Stimulated activated CD4-positive, alpha-beta T cell treated with anti-CD3 and anti-CD28 coated beads, TNF-alpha, amount 100 ng/mL, for 1 hour (primary cell): ENCODE results near the gene SLC43A2.
"Not testable (repeated sequence)": the region's sequence is repeated elsewhere in the genome, so short reads cannot be mapped to it uniquely, and the experiment has no call there.

ENCODE experiments used
- DNase-seq, 3 donors: peaks; one replicate each; pipeline ENCODE4 v3.0.0-alpha.2; 2020; ENCODE audit warnings: low read depth in 3 of 3, low spot score in 1 of 3

The SLC43A2 gene

DNA sequence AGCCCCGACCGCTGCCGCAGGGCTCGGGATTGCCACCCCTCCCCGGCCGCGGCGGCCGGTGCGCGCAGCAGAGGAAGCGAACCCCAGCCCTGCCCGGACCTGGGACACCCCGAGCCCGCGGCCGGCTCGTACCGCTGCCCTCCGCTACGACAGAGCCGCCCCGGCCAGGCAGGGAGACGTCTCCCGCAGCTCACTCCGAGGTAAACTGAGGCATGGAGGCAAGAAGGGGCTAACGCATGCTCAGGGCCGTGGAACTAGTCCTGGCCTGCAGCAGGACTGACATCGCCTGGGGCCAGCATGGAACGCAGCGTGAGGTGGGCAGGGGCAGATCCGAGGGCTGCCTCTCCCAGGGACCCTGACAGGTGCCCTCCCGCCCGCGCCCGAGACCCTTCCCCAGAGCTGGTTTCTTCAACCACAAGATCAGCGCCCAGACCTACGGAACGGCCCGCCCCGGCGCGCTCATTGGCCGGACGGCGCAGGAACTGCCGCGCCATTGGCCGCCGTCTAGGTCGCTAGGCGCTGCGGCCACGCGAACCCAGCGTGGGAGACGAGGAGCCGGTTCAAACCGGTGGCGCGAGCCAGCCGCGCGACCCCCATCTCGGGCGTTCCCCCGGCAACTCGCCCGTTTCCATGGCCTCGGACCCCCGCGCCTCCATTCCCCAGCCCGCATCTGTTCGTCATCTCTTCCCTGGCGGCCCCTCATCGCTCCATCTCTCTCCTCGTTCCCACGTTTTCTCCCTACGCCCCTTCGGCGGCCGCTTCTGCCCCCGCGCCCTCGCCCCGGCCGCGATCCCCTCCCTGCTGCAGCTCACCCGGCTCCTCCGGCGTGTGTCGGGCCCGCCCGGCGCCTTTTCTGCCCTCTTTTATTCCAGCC, at the start of gene SLC43A2:
SLC43A2 (minus strand) TSS at position 853 of the 874 bp plus-strand sequence. CDS start 960 bp downstream, outside the sequence.
- peak; percentile 42 to 65 (median 45) for DNase-seq

DNA sequence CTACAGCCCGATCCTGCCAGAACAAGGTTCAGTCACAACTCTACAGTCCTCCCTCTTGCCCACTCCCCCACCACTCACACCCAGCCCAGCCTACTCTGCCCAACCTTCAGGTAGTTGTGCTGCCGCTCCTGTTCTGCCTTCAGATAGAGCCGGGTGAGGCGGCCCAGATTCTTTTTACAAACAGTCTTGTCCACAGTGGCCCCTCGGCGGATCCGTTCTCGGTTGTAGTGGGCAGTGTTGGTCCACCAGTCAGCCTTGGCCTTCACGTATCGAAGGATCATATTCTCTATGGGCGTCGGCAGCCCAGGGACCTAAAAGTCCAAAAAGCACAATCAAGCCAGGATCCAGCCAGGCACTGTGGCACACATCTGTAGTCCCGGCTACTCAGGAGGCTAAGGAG, 47.8 kb upstream of the SLC43A2 start:
- no peak for DNase-seq

DNA sequence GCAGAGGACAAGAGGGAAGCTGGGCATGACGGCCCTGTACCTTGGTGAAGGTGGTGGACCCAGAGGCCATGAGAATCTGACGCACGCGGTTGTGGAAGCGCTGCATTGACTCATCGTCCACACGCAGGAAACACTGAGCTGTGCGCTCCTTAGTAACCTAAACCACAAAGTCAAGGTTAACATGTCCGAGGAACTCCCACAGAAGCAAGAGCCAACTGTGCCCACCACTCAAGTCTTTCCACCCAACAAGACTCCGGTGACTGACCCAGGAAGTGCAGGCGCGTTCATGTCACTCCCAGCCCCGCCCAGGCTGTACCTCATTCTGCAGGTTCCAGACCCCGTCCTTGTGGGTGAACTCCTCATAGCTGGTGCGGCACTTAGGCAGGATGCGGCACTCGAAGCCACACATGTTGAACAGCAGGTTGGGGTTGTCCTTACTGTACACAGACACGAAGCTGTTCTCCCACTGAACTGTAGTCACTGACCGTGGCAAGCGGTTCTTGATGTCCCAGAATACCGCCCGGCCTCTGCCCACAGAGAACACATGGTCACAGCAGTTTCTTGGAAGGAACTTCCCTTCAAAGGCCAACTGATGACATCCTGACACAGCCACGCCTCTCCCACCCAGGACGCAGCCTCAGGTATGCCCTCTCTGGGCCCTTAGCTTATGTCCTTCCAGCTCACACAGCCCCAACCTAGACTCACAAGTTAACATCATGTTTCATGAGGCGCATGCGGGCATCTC, 44.6 kb upstream of the SLC43A2 start:
- no peak for DNase-seq

DNA sequence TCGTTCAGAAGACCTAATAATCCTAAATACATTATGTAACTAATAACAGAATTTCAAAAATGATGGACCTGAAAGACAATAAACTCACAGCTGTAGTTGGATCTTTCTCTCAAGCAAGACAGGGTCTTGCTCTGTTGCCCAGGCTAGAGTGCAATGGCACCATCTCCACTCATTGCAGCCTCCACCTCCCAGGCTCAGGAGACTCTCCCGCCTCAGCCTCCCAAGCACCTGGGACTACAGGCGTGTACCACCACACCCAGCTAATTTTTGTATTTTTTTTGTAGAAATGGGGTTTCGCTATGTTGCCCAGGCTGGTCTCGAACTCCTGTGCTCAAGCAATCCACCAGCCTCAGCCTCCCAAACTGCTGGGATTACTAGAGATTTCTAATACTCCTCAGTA, 35.3 kb upstream of the SLC43A2 start:
- not testable (repeated sequence) for DNase-seq

DNA sequence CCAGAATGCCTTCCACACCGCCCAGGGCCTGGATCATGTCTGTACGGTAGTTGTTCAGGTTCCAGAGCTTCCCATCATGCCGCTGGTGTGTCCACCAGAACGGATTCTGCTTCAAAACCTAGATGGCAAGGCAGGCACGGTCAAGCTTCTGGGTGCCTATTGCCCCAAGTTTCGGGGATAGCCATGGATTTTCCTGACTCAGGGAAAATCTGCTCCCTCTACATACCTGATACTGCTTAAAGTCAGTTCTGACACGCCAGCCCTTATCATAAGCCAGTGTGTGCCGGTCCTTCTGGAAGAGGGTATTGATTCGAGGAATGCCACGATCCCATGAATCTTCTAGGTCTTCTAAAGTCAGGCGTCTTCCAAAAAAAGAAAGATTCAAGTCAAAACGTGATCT, 32.4 kb upstream of the SLC43A2 start:
- DNase-seq: no peak

DNA sequence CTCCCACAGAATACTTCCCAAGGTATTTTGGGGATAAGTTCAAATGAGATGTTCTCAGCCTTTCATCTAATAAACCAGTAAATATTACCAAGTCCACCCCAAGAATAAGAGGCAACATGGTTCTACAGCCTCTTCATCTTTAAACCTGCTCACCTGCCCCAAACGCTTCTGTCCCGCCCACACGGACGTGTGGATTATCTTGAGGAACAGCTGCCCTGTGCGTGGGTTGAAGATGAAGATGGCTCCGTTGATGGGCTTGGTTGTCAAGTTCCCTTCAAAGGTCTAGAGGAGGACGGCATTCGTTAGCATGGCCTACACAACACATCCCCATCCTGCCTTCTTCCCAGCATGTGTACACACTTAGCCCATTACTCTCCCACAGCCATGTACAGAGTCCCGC, 29.5 kb upstream of the SLC43A2 start:
- no peak for DNase-seq

DNA sequence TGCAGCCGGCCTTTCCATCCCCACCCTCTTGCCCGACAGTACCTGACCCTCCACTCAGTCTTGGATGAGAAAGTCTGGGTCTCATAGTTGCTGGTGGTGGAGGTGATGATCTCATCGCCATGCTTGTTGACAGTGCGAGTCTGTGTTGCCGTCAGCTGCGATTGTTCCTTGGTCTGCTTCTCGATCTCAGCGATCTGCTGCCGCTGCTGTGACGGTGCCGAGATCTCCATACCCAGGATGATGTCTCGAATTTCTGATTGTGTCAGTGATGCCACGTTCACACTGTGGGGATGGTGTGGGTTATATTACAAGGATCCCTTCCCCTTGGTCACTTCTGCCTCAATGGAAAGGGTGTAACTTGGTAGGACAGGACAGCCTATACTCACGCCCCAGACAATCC, 25.1 kb upstream of the SLC43A2 start:
- DNase-seq: no peak

DNA sequence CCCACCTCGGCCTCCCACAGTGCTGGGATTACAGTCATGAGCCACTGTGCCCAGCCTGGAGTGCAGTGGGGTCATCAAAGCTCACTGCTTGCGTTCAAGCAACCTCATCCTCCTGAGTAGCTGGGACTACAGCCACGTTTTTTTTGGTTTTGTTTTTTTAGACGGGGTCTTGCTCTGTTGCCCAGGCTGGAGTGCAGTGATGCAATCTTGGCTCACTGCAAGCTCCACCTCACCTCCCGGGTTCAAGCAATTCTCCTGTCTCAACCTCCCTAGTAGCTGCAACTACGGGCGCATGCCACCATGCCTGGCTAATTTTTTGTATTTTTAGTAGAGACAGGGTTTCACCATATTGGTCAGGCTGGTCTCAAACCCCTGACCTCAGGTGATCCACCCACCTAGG, 24.2 kb upstream of the SLC43A2 start:
- not testable (repeated sequence) for DNase-seq

DNA sequence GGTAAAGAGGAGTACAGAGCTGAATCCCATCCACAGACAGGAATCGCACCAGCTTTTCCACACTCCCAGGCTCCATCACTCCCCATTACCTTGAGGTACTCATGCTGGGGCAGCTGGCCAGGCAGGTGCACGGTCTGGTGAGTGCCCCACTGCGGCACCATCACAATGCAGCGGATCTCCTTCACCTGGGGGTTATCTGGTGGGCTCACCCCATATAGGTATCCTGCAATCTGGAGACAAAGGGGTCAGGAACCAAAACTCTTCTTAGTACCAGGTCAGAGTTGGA, 22.9 kb upstream of the SLC43A2 start:
- DNase-seq: no peak

DNA sequence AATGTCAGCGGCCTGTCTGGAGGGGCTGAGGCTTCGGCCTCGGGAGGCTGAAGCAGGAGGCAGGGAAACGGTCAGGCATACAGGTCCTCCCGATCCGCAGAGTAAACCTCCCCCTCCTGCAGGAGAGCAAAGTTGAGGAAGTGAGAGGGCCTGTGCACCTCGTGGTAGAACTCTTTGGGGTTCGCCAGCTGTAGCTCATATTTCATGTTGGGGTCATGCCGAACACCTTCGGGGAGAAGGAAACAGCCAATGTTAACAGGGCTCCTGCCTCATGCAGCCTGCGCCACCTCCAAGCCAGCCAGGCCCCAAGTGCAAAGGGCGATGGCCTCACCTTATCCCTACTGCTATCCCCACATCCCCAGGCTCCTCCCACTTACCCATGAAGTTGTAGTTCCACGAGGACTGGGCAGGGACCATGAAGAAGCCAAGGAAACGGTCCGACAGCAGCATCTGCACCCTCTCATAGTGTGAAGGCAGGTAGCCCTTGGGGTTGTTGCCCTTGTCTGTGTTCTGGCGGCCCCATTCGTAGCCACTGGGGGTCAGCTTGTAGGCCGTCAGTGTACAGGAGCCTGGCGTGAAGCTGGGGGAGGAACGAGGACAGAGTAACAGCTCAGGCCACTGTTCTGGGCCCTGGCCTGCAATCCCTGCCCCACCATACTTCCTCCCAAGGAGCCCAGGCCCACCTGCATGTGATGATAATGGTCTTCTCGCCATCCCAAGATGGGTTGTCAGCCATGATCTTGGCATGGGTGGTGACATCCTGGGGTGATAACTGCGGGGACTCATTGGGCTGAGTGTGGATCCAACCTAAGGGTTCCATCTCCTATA, 22.3 kb upstream of the SLC43A2 start:
- DNase-seq: no peak

DNA sequence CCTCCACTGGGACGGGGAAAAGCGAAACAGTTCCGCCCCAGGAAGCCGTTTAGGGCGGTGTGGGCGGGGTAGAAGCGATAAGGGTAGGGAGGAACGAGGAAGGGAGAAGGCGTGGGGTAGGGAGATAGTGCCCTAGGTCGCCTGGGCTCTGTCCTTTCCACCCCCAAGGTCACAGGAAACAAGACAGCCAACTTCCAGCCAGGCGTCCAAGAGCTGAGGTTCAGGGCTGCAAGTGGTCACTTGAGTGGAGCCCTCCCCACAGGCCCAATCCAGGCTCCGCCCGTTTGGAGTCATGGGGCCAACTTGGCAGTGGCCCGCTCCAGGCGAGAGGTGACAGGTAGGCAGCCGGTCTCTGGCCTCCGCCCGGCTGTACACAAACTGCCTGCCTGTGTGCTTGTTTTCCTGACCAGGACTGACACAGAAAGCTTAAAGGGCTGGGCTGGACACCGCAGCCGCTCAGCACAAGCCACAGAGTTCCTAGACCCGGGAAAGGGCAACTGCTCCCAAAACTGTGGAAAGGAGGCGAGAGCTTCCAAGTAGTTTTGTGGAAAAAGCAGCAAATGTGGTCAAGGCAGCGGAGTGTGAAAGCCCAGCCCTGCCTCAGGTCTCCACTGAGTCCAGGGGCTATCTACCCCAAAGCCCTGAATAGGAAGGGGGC, 21.3 kb upstream of the SLC43A2 start, which contains the start of gene RILP:
RILP (minus strand) TSS at position 23 of the 658 bp plus-strand sequence. CDS start 62 bp downstream, outside the sequence.
- no peak for DNase-seq

DNA sequence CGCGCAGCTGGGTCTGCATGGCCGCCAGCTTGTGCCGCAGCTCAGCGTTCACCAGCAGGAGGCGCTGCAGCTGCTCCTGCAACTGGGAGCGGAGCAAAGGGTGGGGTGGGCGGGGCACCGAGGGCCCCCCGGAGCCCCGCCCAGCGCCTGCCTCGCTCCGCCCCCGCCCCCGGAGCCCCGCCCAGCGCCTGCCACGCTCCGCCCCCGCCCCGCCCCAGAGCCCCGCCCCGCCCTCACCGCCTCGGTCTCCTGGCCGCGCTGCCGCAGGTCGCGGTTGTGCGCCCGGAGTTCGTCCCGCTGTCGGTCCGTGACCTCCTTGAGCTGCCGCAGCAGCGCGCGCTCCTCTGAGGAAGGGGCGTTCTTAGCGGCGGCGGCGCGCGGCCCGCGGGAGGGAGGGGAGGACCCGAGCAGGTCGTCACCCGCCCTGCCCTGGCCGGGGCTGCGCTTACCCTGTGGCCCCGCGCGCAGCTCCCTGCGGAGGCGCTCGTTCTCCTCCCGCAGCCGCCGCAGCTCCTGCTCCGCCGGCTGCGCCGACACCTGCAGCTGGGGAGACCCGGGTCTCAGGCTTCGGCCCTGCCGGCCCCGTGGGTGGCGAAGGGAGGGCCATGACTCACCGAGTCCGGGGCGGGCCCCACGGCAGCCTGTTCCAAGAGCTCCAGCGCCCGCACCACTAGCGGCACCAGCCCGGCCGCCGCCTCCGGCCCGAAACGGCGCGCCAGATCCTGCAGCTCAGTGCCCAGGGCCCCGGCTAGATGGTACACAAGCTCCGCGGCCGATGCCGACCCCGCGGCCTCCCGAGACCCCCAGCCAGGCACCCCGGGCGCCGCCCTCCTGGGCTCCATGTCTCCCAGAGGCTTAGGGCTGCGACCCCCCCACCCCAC, 20.6 kb upstream of the SLC43A2 start:
- peak; percentile 90 to 92 (median 91) for DNase-seq

DNA sequence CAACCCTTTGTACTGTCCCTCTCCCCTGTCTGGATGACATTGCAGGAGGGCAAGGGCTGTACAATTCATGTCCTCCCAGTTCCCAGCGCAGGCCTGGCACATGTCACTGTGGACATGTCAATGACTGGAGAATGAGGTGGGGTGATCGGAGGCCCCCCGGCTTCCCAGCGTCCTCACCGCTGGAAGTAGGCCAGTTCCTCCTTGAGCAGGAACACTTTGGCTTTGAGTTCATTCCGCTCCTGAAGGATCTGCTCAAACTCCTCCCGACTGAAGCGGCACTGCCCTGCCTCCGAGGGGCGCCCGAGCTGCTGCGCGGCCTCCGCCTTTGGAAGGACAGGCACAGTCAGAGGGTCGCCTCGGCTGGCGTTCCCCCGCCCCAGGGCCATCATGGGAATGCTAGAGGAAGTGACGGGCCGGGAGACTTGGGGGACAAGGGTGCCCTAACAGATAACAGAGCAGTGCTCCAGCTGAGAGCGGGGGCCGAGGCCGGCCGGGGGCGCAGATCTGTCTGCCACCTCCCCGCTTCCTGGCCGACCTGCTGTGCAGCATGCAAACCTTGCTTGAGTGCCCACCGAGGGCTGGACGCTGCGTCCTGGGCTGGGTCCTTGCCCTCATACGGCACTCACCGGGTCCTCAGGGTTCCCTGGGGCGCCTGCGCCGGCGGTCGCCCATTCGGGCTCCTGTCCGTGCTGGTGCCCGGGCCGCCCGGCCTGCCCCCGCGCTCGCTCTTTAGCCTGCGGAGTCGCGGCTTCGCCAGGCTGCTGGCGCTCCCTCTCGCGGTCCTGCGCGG, 19.7 kb upstream of the SLC43A2 start:
- DNase-seq: no peak

DNA sequence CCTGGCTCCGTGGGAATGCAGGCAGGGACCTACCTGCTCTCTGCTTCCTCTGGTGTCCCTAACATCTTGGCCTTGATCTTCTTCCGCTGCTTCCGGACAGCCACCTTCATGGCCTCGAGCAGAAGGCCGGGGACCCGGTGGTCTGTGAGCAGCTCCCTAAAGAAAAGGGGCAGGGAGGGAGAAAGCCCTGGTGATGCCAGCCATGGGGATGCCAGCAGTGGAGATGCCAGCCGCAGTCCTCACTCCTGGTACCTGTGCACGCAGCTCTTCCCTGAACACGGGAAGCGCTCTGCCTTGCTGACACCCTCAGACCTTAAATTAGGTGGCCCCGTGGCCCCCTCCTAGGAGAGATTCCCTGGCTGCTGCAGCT, 19.2 kb upstream of the SLC43A2 start:
- no peak for DNase-seq

DNA sequence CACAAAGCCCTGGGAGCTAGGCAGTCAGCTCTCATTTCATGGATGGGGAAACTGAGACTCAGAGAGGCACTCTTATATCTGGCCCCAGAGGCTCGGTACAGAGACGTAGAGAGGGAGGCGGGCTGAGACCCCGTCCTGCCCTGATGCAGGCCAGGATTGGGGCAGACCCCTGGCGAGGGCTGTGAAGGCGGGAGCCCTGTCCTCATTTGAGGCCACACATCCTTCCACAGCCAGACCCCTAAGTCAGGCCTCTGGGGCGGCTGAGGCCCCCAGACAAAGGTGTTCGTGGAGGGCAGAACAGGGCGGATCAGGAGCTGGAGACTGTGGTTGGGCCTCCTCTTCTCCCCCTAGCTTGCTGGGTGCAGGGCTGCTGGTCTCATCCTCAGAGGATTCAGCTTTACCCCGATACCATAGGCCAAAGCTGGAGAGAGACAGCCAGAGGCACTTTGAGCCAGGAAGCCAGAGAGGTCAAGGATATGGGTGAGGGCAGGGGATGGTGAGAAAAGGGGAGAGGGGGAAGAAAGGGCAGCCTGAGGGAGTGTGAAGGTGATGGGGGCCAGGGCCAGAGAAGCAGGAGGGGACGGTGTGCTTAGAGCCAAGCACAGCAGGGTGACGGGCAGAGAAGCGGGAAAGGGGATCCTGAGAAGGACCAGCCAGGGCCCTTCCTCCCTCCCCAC, 17.7 kb upstream of the SLC43A2 start:
- DNase-seq: no peak

DNA sequence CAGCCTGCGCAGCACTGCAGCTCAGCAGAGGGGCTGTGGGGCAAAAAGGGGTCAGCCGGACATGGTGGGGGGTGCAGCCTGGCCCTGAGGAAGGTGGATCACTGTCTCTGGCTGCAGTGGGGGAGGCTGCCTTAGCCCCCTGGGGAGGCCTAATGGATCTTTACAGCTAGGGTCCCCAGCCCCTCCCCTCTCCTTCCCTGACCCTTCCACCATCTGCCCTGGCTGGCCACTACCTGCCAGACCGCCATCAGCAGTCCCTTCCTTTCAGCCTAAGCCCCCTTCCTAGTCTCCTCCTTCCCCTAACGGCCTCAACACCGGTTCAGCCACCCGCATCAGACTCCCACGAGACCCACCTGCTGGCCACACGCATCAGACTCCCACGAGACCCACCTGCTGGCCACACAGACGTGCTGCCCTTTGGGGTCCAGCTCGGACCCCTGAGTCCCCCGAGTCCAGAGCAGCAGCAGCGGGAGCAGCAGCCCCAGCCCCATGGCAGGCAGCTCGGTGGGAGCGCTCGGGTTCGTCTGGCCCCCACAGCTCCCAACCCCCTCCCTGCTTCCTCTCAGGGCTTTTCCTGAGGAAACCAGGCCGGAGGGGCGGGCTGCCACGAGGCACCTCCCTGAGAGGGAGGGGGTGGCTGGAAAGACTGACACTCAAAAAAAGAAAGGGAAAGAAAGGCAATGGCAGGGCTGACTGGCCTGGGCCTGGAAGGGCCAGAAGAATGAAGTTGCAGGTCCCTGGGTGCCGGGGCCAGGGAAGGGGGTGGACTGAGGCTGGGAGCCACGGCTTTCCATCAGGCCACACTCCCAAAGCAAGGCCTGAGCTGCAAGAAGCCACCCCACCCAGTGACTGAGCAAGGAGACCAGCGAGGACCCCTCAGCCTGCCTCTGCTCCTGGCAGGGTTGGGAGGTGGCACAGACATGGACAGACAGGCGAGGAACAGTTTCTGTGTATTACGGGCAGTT, 16.9 kb upstream of the SLC43A2 start, which contains the start of gene SCARF1:
SCARF1 (minus strand) TSS at position 526 of the 965 bp plus-strand sequence; CDS start at position 491, 35 bp downstream.
- no peak for DNase-seq

DNA sequence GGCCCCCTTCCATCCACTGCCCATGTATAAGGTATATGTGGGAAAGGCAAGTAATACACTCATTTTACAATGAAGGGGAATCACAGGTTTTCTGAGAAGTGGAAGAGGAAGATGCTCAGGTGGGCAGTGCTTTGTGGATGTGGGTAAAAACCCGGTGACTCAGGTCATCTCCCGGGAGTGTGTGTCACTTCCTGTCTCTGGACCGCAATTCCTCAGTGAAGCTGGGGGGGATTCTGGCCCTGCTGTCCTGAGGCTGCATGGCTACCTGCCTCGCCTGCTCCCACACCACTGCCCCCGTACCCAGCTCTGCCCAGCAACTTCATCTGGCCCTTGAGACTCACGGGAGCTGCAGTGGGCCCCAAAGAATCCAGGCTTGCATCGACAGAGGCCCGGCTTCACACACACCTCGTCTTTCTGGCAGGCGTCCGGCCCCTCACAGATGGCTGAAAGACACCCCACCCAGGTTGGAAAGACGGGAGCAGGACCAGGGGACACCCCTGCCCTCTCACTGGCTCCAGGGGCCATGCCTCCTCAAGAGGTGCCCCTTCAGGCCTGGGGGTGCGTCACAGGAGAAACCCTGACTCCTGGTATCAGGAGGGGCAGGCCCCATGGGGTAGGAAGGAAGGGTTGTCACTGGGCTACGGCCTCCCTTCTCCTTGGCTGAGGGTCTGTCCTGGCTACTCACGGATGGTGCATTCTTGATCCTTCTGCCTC, 16.0 kb upstream of the SLC43A2 start:
- no peak for DNase-seq
